ENCODE data around the gene BBS9.

Gene BBS9

DNA sequence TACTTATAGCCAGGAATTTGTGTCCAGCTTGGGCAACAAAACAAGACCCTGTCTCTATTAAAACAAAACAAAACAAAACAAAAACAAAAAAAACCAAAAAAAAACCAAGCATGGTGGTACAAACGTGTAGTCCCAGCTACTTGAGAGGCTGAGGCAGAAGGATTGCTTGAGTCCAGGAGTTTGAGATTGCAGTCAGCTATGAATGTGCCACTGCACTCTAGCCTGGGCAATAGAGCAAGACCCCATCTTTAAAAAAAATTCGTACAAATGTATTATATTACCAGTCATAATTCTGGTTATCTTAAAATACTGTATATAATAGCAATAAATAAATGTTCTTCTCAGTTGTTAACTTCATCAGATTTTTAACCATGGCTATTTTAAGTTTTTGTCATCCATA, 2.3 kb upstream of the BBS9 start:
- DNase-seq (ENCODE audit: low read depth) = no peak

DNA sequence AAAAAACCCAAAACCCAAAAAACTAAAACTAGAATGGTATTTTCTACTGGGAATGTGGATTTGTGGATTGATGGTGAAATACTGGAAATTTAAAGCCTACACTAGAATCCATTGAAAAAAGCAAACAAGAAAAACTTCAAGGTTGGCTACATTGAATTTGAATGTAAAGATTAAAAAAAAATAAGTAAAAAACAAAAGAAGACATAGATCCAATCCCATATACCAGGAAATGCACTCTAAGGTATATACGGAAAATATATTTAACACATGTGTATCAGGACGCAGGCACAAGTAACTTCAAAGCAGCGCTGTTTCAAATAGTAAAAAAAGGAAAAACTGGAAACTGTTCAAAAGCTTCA, 754 bp upstream of the BBS9 start:
- no peak for DNase-seq (ENCODE audit: low read depth)

DNA sequence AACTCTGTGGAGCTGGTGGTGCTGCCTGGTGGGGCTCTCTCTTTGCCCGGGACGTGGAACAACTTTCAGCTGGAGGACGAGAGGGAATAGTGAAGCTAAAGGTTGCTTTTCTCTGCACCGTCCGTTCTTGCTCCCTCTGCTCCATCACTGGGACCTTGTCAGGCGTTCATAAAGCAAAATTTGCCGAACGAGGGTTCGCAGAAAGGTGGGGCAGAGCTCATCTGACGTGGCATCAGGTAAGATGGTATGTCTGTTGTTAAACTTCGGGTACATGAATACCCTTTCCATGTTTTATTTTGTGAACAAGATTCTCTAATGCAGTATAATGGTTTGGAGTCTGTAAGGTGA, 416 bp downstream of the BBS9 start:
- DNase-seq (ENCODE audit: low read depth) = no peak

DNA sequence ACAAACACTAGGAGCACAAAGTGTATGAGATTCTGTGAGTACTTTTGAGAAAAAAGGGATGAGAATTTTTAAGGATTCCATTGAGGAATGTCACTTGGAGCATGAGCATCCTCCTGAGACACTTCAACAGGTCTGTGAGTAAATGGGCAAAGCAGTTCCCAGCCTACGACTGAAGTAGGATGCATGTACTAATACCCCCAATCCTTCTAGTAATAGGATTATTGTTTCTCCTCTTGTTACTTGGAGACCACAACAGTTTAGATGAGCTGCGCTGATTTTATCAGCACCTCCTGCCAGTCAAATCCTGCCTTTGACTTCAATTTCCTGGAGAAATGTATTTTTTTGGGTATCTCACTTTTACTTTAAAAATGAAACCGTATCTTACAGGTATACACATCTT, 820 bp downstream of the BBS9 start:
- no peak for DNase-seq (ENCODE audit: low read depth)

DNA sequence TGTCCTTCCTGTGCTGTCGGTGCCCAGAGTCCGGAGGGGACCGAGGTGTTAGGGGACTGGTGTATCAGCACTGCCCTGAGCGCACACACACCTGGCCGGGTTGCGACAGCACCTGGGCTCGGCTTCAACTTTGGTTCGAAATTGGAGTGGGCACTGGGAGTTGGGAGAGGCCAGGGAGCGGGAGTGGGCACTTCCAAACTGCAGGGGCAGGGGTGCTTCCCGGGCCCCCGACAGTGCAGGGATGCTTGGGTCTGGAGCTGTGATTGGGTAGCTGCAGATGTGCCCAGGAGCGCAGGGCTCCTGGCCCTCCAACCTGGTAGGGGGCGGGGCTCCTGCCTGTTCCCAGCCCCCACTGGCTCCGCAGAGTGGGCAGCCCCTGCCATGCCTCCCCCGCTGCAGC, 7.7 kb downstream of the BBS9 start:
- no peak for DNase-seq (ENCODE audit: low read depth)

DNA sequence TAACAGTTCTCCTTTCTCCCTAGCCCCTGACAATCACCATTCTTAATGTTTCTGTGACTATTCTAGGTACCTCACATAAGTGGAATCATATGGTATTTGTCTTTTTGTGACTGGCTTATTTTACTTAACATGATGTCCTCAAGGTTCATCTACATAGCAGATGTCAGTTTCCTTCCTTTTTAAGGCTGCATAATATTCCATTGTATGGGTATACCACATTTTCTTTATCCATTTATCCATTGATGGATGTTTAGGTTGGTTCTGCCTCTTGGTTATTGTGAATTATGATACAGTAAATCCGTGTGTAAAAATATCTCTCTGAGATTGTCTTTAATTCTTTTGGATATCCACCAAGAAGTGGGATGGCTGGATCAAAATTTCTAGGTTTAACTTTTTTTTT, 13.2 kb downstream of the BBS9 start:
- no peak for DNase-seq (ENCODE audit: low read depth)

DNA sequence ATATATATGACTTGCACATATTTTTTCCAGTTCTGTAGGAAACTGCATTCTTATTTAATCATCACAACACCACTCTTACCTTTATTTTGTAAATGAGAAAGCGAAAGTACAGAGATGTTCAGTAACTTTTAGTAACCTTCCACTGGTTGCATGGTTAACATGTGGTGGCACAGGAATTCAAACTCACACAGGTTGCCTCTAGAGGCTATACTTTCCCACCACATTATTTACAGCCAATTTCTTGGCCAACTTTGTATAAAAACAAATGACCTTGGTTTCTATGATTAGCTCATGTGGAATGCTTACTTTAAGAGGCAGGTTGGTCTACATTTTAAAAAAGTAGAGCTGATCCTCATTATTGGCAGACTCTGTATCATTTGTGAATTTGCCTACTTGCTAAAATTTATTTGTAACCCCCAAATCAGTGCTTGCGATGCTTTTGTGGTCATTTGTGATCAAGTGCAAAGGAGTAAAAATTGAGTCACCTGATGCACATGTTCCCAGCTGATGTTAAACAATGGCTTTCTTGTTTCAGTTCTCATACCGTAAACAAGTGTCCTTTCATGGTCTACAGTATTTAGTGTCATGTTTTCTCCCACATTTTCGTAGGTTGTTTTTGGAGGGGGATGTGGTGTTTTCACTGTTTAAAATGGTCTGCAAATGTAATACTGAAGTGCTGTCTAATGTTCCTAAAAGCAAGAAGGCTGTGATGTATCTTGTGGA, 14.8 kb downstream of the BBS9 start:
- DNase-seq (ENCODE audit: low read depth) = no peak

DNA sequence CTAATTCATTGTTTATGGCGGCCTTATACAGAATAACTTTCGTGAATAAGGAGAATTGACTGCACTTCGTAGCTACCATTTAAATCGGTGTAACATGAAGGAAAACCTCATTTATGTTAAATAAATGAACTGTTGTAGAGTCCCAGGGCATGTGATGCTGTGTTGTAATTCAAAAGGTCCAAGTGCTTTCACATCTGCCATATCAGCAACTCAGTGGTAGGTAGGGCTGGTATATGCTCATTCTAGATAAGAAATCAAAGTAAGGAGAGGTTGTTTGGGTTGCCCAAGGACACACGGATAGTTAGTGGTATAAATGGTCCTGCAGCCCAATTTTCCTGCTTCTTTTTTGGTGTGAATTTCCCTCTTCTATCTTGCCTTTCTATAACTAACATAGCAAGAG, 15.8 kb downstream of the BBS9 start:
- no peak for DNase-seq (ENCODE audit: low read depth)

DNA sequence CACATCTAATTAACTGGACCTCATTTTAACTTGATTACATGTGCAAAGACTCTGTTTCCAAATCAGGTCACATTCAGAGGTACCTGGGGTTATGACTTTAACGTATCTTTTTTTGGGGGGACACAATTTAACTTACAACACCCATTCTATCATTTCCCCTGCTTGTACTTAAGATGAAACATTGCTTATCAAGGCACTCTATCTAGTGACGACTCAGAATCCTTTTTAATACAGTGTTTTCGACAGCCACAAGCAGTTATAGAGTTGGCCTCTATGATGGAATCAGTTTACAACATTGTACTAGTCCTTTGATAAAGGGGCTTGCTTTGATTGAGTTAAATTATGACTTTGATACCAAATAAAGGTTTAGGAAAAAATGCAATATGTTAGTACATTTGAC, 22.7 kb downstream of the BBS9 start:
- no peak for DNase-seq (ENCODE audit: low read depth)

DNA sequence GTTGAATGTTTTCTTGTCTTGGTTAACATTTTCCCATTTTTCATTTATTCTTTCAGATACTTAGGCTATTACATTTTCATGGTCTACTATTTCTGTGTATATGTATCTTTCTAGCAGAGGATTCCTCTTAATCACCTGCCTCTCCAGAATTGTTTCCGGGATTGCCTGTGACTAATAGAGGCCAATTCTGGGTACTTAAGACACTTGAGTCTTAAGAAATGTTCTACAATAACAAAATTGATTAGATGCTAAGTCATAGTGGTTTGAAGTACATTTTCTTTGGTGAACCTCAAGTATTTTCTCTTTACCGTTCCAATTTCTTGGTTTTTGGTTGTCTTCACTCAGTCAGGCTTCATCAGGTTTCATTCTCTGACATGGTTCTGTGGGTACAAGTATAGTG, 26.4 kb downstream of the BBS9 start:
- DNase-seq (ENCODE audit: low read depth) = no peak

DNA sequence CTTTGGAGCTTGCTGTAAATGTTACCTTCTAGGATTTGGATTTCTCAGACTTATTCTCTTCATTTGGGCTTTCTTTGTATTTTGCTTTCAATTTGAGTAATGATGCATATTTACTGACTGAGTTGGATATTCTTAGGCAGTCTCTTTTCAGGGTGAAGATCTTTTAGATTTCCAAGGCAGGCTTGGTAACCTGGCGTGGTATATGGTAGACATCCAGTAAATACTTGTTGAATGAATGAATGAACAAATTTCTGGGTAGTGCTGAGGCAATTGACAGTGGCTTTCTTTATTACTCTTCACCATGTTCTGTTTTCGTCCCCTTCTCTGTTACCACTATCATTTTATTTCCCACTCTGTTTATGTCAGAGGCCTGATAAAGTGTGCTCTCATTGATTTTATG, 27.1 kb downstream of the BBS9 start:
- no peak for DNase-seq (ENCODE audit: low read depth)

DNA sequence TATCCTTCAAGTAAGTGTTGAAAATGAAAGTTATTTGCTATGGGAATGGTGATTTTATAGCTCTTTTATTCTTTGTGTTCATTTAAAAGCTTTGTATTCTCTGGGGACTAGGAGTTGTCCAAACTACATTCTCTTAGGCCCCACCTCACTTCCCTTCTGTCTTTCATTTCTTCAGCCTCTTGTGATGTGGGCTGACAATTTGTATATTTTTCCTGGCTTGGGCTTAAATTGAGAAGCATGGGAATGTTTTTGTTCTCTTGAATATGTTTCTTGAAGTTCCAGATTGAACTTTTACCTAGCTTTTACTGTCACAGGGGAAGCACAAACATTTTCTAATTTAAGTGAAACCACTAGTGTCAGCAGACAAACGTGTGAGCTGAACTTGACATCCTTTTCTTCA, 27.9 kb downstream of the BBS9 start:
- DNase-seq (ENCODE audit: low read depth) = no peak

DNA sequence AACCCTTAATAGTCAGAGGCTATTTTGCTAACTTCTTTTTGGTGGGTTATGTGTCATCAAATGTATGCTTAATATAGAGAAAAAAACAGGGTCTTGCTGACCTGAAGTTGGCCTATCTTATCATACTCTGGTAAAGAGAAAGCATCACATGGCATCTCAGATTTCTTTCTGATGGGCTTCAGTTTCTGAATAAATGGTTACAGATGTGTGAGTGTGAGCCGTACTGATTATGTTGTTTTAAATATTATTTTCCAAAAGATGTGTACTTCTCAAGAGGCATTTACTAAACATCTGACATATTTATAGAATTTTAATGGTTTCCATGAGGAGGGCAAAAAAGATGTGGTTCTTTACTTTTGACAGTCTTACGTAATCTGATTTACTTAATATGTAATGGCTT, 28.4 kb downstream of the BBS9 start:
- DNase-seq (ENCODE audit: low read depth) = no peak

DNA sequence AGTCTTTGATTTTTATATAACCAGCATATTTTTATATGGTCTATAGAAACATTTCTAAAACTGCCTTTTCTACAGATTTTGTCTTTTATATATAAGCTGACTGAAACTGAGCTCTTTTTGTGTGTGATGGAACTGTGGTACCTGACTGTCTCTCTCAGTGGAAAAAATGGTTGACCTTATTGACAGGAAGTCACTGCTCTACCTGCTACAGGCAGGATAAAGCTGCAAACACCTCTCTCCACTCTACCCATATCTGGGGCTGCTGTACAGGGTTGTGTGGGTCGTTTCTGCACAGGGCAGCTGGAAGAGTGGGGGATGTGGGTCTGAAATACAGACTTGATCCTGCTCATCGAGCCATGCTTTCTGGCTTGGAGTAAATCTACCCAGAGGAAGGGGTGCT, 48.5 kb downstream of the BBS9 start:
- no peak for DNase-seq (ENCODE audit: low read depth)

DNA sequence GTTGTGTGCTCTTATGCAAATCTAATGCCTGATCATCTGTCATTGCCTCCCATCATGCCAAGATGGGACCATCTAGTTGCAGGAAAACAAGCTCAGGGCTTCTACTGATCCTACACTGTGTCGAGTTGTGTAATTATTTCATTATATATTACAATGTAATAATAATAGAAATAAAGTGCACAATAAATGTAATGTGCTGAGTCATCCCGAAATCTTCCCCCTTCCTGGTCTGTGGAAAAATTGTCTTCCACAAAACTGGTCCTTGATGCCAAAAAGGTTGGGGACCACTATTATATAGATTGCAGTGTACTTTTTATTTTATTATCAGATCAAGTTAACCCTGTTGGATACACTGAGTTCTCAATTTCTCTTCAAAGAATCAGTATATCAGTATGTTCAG, 50.2 kb downstream of the BBS9 start:
- no peak for DNase-seq (ENCODE audit: low read depth)

DNA sequence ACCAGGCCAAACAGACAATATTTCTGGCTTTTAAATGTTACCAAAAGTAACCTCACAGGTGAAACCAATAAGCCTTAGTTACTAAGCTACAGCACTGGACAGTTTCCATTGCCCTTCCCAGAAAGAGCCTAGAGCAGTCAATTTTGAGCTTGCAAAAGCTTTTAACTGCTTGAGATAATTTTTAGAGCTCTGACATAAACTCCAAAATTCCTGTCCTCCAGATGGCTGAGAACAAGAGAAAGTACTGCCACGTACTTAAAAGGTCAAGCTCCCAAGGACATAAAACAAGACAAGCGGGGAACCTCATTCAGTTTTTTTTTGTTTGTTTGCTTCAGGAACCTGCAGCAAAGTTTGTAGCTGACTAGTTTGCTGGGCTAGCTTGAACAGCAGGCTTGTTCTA, 54.1 kb downstream of the BBS9 start:
- no peak for DNase-seq (ENCODE audit: low read depth)

DNA sequence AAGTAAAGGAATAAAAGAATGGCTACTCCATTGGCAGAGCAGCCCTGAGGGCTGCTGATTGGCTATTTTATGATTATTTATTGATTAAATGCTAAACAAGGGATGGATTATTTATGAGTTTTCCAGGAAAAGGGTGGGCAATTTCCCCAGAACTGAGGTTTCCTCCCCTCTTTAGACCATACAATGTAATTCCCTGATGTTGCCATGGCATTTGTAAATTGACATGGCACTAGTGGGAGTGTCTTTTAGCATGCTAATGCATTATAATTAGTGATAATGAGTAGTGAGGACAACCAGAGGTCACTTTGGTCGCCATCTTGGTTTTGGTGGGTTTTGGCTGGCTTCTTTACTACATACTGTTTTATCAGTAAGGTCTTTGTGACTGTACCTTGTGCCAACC, 55.5 kb downstream of the BBS9 start:
- DNase-seq (ENCODE audit: low read depth) = no peak

DNA sequence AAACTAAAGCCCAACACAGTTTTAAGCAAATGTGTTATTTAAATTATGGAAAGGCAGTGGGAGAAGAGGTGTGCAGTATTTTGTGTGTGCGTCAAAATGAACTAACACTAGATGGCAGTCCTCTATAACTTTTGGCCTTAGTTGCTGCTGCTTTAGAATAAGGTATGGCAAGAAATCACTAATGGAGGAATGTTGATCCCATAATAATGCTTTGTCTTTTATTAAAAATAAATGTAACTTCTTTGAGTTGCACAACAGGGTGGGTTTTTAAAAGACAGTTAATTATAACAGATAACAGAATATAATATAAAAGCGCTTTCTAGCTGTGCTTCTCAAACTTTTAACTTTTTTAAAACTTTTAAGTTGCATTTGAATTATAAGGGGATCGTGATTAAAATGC, 56.4 kb downstream of the BBS9 start:
- no peak for DNase-seq (ENCODE audit: low read depth)

DNA sequence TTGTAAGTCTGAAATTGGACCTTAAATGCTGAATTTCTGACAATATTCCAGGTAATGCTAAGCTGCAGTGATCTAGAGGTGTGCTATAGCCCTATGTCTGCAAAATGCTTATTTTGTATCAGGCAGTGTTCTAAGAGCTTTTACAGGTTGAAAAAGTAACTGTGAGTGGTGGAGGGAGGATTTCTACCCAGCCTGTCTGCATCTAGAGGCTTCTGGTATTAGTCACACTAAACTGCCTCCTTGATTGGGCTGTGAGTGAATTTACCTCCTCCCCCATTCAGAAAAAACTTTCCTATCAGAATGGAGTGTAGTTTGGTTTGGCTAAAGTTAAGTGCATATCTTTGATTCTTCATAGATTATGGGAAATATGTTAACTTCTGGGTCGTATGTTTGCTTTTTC, 56.8 kb downstream of the BBS9 start:
- DNase-seq (ENCODE audit: low read depth) = no peak

DNA sequence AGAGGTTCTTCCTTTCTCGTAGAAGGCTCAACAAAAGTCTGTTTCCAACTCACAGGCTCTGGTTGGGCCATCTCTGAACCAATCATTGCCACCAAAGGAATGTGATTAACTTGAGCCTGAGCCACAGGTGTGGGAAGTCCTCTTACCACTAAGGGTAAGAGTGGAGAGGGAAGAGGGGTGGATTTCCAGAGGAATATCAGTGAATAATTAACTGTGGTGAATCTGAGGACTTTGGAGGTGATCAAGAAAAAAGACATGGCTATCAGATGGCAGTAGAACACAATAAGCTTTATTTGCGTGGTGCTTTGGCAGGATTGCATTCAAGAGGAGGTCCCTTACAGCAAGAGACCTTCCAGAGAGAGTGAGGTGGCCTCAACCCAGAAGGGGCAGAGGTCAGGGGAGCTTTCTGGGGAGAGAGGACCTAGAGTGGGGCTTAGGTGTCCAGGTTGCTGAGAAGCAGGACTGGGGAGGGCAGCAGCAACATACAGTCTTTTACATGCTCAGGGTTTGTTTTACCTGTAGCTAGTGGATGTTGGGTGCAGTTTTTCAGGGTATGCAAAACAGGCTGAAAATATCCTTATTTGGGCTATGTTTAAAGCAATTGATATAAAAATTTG, 61.4 kb downstream of the BBS9 start:
- no peak for DNase-seq (ENCODE audit: low read depth)

DNA sequence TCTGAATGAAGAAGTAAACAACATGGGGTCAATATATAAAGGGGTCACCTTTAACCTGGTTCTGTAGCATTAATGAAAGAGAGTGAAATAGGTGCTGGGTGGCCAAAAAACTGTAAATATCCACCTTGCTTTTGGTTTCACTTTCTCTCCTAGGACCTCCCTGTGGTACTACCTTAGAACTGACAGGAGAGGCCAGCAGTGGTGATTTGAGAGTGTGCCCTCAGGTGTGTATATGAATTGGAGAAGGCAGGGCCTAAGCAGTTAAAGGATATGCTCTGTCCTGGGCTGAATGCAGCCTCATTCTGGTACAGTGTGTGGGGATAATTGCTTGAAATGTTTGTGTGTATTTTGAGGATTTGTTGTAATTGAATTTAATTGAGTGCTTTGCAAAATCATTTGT, 62.0 kb downstream of the BBS9 start:
- DNase-seq (ENCODE audit: low read depth) = no peak

DNA sequence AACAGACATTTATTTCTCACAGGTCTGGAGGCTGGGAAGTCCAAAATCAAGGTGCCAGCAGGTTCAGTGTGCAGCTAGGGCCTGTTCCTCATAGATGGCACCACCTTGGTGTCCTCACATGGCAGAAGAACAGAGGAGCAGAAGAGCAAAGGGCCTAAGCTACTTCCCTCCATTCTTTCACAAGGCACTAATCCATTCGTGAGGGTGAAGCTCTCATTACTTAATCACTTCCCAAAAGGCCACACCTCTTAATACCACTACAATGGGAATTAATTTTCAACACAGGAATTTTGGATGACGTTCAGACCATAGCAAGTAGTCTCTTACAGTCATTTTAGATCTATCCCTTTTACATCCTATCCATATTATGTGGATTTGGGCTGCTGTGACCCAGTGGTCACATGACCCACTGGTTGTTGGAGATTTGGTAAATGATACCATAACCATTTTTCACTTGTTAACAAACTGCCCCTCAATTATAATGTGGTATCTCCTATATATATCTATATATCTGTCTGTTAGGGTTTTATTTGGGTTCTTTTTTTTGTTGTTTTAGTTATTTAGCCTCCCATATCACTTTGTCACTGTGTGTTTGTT, 63.4 kb downstream of the BBS9 start:
- DNase-seq (ENCODE audit: low read depth) = no peak

DNA sequence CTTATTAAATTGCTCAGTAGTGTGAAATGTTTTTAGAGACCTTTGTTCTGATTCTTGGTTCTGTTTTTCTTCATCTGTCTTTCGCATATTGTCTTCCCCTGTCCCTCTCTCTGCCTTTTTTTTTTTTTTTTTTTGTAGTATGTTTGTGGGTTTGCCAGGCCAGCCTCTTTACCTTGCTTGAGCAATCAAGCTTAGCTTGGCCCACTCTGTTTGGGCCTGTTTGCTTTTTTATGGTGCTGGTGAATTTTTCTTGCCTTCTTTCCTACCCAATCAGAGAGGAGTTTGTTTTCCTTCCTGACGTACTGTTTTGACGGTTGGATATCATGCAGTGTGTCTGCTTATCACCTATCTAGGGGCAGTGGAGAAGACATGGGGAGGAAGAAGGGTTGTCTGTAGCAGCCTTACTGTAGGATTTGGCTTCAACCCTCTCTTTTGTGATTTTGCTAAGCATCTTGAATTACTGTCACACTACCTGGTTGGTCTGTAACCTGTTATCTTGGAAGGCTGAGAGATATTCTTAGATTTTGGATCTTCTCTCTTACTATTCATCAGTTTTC, 64.0 kb downstream of the BBS9 start:
- DNase-seq (ENCODE audit: low read depth) = no peak

DNA sequence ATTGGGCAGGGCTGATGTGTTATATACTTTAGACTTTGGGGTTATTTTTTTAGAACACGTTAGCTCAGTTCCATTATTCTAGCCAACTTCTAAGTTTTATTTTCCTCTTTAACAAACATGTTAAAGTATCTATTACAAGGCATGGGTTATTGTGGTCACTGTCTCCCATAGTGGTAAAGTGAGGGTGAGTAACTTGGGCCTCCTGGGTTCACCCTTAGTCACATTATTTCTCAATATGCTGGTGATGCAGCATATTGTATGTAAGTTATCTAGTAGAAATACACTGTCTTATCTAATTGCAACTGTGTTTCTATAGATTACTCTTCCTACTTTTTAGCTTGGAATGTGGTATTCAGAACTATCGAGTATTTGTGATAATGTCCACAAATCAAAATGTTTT, 65.9 kb downstream of the BBS9 start:
- DNase-seq (ENCODE audit: low read depth) = no peak
